GM19025 (cell line): ENCODE data around the gene PPP2R3A.
"Not testable (repeated sequence)": the region's sequence is repeated elsewhere in the genome, so short reads cannot be mapped to it uniquely, and the experiment has no call there.

Experiments
- ATAC-seq: cut with Tn5 transposase; IDR thresholded peaks from one replicate; pipeline ENCODE4 v1.9.1; 2021; ENCODE audit warnings: mild to moderate bottlenecking, low read depth, moderate library complexity; ENCODE audit not compliant: unreplicated experiment

PPP2R3A gene

GRCh38 chr3:136083641-136084382, 118.3 kb downstream of the PPP2R3A start:
- ATAC-seq: not testable (repeated sequence)

DNA sequence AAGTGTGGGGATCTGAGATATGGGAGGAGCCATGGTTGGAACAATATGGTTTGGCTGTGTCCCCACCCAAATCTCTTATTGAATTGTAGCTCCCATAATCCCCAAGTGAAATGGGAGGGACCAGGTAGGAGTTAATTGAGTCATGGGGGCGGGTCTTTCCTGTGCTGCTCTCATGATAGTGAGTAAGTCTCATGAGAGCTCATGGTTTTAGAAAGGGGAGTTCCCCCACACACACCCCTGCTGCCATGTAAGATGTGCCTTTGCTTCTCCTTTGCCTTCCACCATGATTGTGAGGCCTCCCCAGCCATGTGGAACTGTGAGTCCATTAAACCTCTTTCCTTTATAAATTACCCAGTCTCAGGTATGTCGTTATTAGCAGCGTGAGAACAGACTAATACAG, 119.5 kb downstream of the PPP2R3A start:
- not testable (repeated sequence) for ATAC-seq

DNA sequence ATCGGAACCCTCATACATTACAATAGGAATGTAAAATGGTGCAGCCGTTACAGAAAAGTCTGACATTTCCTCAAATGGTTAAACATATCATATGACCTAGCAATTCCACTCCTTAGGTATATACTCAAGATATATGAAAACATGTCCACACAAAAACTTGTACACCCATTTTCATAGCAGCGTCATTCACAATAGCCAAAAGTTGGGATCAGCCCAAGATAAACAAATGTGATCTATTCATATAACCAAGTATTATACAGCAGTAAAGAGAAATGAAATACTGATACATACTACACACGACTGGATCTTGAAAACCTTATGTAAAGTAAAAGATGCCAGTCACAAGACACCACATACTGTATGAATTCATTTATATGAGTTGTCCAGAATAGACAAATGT, 128.2 kb downstream of the PPP2R3A start:
- no peak for ATAC-seq

GRCh38 chr3:136105044-136105443, 139.5 kb downstream of the PPP2R3A start:
- ATAC-seq: no peak

DNA sequence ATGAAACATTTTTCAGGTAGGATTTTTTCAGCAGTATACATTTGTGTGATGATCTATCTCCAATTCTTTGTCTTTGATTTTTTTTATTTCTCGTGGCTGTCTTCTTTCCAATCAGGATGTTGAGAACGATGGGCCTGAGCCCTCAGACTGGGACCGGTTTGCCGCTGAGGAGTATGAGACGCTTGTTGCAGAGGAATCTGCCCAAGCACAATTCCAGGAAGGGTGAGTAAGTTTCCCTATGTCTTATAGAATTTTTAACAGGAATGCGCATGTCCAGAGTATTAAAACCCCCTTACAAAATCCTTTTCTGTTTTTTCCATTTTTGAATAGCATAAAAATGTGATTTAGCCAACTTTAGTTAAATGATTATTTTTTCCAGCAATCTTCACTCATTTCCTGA, 140.6 kb downstream of the PPP2R3A start:
- no peak for ATAC-seq

GRCh38 chr3:136109499-136109898, 144.0 kb downstream of the PPP2R3A start:
- ATAC-seq: peak; percentile 87

- no peak for ATAC-seq
Observed at GRCh38 chr3:136110481-136110880, 145.0 kb downstream of the PPP2R3A start.

- ATAC-seq: no peak
Observed at GRCh38 chr3:136114421-136114820, 148.9 kb downstream of the PPP2R3A start.

- not testable (repeated sequence) for ATAC-seq
Observed at GRCh38 chr3:136119332-136119731, 153.8 kb downstream of the PPP2R3A start.

- not testable (repeated sequence) for ATAC-seq
Observed at GRCh38 chr3:136119783-136120182, 154.3 kb downstream of the PPP2R3A start.

GRCh38 chr3:136120373-136121348, 155.1 kb downstream of the PPP2R3A start:
- peak; percentile 80 for ATAC-seq

DNA sequence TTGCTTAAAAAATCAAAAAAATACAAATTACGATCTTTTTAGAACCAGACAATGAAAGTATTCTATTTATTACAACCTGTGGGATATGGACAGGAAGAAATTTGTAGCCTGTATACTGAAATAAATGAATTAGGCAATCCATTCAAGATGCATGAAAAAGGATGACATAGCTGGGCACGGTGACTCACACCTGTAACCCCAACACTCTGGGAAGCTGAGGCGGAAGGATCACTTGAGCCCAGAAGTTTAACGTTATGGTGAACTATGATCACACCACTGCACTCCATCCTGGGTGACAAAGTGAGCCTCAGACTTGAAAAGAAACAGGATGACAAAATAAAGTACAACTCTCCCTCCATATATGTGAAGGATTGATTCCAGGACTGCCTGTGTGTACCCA, 156.5 kb downstream of the PPP2R3A start:
- no peak for ATAC-seq

GRCh38 chr3:136131647-136132046, 166.1 kb downstream of the PPP2R3A start:
- not testable (repeated sequence) for ATAC-seq

DNA sequence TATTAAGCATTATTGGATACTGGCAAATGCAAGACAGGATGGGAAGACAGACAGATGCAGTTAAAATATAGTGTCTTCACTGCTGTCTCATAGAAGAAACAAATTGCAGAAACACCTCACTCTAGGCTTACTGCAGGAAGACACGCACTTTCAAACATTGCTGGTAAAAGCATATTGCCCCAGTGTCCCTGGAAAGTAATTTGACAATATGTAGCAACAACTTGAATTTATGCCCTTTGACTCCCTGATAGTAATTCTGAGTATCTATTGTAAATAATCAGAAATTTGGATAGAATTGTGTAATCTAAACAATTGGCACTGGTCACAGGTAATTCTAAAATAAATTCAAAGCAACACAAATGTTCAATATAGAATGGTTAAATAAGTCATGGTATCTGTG, 168.6 kb downstream of the PPP2R3A start:
- no peak for ATAC-seq

GRCh38 chr3:136135039-136135802, 169.7 kb downstream of the PPP2R3A start:
- no peak for ATAC-seq

DNA sequence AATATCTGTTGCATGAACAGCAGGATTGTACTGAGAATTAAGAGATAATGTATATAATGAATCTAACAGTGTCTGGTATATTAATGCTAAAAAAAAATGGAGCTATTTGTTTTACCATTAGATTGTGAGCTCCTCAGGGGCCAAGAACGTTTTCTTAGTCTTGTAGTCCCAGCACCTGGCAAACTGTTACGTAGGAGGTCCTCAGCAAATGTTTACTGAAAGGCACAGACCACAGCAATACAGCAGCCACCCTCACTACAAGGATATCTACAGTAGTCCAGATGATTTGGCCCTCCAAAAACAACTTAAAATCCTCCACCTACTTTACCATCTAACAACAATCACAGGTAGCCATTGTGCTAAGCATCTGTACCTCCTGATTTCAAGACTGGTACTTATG, 170.9 kb downstream of the PPP2R3A start:
- ATAC-seq: no peak

DNA sequence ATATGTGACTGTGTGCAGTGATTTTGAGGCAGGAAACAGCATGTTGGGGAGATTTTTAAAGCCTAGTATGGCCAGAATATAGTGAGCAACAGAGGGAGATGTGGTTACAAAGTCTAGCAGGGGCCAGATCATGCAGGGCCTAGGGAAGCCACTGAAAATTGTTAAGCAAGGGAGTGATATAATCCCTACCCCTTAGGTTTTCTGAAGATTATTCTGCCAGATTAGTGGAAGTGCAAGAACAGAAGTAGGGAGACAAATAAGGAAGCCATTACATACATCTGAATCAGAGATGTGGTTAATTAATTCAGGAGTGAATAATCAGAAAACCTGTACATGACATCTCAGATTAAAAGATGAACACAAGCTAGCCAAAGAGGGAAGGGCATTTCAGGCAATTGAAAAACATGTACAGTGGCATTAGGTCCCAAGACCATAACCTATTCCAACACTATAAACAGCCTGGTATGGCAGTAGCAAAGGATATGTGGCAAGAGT, 175.8 kb downstream of the PPP2R3A start:
- no peak for ATAC-seq

- ATAC-seq: no peak
Observed at GRCh38 chr3:136141891-136142290, 176.4 kb downstream of the PPP2R3A start.

DNA sequence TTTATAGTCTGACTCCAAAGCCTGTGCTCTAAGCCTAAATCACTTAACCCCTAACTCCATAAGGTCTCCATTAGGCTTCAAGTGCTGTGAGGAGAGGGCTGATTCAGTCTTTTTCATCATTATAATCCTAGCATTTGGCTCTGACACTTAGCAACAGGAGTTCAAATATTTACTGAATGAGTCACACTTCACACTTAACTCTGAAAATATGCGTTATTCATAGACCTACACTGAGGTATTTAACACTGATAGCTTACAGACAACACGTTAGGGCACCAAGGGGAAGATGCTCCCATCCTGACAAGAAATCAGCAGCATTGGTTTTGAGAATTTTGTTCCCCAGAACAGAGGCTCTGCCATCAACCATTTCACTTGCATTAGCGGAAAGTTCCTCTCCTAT, 177.1 kb downstream of the PPP2R3A start:
- ATAC-seq: no peak

DNA sequence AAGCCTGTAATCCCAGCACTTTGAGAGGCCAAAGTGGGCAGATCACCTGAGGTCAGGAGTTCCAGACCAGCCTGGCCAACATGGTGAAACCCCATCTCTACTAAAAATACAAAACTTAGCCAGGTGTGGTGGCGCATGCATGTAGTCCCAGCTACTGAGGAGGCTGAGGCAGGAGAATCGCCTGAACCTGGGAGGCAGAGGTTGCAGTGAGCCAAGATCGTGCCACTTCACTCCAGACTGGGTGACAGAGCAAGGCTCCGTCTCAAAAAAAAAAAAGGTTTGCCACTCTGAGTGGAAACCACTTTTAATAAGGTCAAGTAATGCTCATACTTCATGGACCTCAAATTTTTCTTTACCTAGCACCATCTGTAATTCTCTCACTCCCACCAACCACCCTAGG, 178.9 kb downstream of the PPP2R3A start:
- not testable (repeated sequence) for ATAC-seq
